GM19035 (cell line): ENCODE data around the gene CA9.
A peak's percentile ranks its signal among the peaks of the same experiment; 100 is the strongest.

Experiments used
- ATAC-seq: cut with Tn5 transposase; IDR thresholded peaks from one replicate; pipeline ENCODE4 v1.9.1; 2021; ENCODE audit not compliant: unreplicated experiment

CA9 gene

DNA sequence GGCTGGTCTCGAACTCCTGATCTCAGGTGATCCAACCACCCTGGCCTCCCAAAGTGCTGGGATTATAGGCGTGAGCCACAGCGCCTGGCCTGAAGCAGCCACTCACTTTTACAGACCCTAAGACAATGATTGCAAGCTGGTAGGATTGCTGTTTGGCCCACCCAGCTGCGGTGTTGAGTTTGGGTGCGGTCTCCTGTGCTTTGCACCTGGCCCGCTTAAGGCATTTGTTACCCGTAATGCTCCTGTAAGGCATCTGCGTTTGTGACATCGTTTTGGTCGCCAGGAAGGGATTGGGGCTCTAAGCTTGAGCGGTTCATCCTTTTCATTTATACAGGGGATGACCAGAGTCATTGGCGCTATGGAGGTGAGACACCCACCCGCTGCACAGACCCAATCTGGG is 1.5 kb downstream of the CA9 start:
- no peak for ATAC-seq

DNA sequence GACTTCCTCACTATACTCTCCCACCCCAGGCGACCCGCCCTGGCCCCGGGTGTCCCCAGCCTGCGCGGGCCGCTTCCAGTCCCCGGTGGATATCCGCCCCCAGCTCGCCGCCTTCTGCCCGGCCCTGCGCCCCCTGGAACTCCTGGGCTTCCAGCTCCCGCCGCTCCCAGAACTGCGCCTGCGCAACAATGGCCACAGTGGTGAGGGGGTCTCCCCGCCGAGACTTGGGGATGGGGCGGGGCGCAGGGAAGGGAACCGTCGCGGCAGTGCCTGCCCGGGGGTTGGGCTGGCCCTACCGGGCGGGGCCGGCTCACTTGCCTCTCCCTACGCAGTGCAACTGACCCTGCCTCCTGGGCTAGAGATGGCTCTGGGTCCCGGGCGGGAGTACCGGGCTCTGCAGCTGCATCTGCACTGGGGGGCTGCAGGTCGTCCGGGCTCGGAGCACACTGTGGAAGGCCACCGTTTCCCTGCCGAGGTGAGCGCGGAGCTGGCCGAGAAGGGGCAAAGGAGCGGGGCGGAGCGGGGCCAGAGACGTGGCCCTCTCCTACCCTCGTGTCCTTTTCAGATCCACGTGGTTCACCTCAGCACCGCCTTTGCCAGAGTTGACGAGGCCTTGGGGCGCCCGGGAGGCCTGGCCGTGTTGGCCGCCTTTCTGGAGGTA is 2.1 kb downstream of the CA9 start:
- no peak for ATAC-seq

GRCh38 chr9:35679091-35679490 is 5.4 kb downstream of the CA9 start:
- ATAC-seq, result no peak

- no peak for ATAC-seq
Measured at GRCh38 chr9:35679766-35680330, 6.1 kb downstream of the CA9 start.

DNA sequence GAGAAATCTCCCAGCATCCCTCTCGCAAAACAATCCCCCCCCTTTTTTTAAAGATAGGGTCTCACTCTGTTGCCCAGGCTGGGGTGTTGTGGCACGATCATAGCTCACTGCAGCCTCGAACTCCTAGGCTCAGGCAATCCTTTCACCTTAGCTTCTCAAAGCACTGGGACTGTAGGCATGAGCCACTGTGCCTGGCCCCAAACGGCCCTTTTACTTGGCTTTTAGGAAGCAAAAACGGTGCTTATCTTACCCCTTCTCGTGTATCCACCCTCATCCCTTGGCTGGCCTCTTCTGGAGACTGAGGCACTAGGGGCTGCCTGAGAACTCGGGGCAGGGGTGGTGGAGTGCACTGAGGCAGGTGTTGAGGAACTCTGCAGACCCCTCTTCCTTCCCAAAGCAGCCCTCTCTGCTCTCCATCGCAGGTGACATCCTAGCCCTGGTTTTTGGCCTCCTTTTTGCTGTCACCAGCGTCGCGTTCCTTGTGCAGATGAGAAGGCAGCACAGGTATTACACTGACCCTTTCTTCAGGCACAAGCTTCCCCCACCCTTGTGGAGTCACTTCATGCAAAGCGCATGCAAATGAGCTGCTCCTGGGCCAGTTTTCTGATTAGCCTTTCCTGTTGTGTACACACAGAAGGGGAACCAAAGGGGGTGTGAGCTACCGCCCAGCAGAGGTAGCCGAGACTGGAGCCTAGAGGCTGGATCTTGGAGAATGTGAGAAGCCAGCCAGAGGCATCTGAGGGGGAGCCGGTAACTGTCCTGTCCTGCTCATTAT is 6.8 kb downstream of the CA9 start:
- peak; percentile 80 for ATAC-seq

DNA sequence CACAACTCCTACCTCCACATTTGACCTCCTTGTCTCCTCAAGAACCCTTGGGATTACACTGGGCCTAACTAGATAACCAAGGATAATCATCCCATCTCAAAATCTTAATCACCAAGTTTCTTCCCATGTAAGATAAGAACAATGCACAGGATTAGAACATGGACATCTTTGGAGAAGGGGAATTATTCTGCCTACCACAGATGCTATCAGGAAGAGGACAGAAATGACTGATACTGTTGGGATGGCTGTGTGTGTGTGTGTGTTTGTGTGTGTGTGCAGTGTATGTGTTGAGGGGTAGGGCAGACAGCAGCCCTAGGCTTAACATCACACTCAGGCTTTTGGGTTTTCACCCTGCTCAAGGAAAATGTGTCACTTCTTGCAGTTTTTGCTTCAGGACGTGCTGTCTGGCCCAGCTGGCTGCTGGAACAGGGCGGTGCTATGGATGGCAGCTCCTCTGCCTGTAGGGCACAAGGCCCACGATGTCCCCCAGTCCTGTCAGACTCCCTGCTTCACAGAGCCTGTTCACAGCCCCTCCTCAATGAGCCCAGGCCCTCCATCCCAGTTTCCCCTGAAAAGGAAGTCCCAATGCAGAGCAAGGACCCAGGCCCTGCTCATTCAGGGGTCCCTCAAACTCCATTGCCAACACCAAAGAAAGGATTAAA is 7.7 kb downstream of the CA9 start:
- ATAC-seq, result no peak

DNA sequence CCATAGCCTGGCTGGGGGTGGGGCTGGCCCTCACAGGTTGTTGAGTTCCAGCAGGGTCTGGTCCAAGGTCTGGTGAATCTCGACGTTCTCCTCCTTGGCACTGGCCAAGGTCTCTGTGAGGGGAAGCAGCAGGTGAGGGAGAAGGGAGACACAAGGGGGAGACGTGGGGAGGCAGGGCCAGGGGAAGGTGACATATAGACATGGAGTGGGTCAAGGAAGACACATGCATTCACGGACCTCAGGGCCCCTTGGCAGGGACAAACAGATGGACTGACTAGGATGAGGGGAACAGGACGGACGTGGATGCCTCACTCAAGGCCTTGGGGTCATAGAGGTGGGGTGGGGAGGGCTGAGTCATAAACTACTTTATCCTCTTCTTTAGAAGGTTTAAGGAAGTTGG is 8.3 kb downstream of the CA9 start:
- no peak for ATAC-seq

- no peak for ATAC-seq
Measured at GRCh38 chr9:35682520-35683315, 9.0 kb downstream of the CA9 start.

DNA sequence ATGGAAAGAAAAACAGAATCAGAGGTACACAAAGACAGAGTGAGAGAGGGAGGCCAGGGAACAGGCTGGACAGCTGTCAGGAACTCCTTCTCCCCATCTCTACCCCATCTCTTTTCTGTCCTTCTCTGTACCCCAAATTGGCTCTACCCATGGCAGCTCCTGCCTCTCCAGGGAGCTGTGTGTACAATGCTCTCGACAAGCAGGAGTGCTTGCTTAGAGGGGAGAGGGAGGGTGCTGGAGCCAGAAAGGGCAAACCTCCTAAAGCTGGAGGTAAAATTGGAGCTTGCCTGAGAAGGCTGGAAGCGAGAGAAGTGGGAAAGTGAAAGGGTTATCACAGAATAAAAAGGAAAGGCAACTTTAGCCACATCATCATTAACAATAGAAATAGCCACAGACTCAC is 9.6 kb downstream of the CA9 start:
- no peak for ATAC-seq

- ATAC-seq, result no peak
Measured at GRCh38 chr9:35684921-35685320, 11.2 kb downstream of the CA9 start.

DNA sequence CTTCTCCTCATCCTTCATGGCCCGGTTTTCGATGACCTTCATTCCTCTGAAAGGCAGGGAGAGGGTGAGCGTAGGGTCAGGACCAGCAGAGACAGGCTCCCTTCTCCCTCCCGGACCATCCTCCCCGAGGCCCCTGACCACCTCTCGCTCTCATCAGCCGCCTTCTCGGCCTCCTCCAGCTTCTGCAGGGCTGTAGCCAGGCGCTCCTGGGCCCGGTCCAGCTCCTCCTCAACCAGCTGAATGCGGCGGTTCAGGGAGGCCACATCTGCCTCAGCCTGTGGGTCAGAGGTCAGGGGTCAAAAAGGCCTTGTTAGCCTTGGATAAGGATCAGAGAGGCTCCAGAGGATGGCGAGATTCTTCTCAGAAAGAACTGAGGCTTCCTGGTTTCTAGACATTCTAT is 11.8 kb downstream of the CA9 start:
- no peak for ATAC-seq

DNA sequence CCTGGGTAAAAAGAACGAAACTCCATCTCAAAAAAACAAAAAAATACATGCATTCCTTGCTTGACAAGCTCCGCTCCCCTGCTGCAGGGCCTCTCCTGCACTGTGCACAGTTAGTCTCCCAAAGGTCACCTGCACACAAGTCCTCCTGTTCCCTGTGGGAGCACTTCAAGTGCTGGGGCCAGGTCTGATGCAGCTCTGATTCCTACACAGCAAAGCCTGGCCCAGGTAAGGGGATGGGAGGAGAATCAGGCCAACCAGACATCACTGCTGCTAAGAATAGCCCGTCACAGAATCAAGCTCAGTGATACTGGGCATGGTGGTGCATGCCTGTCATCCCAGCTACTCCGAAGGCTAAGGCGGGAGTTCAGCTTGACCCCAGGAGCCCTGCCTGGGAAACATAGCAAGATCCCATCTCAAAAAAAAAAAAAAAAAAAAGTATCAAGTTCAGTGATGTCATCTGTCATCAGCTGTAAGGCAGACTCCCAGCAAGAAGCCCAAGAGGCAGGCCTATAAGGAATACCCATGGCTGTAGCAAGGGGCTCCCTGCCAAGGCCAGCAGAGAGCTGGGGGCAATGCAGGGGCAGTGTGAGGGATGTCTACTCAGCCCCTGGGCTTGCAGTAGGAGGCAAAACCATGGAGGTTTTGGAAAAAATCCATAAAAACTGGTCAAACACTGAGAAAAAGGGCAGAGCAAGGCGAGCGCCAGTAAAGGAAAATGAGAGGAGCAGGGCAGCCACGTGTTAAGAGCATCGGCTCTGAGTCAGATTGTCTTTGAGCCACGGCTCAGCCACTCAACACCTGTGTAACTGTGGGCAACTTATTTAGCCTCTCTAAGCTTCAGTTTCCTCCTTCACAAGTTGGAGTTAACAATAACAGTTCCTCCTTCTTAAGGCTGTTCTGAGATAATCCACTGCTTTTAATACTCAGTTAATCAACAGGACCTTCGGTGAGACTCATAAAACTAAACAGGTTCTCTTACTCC is 12.8 kb downstream of the CA9 start:
- ATAC-seq, result no peak

DNA sequence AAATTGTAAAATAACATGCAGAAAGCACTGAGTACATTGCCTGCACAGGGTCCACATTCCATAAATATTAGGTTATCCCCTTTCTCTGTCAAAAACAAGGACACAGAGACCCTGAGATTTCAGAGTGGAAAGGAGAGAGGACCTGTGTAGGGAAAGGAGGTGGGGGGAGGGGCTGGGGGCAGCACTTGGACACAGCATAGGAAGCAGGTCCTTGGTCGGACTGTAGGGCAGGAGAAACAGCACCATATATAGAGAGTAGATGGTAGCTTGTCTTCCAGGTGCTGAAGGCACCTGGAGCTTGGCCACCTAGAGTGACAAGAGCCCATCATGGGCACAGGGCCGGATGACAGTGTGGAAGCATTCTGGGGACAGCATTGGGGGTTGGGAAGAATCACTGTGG is 13.6 kb downstream of the CA9 start:
- ATAC-seq, result no peak

GRCh38 chr9:35687972-35688557 is 14.3 kb downstream of the CA9 start:
- ATAC-seq, result no peak

GRCh38 chr9:35688558-35689541 is 15.1 kb downstream of the CA9 start:
- ATAC-seq, result no peak

- ATAC-seq, result no peak
Measured at GRCh38 chr9:35689542-35690293, 16.0 kb downstream of the CA9 start, which contains the start of gene TPM2. TSS of gene TPM2 (minus strand) at chr9:35689925. CDS start at chr9:35689817, 108 bp downstream.

- no peak for ATAC-seq
Measured at GRCh38 chr9:35690294-35690613, 16.5 kb downstream of the CA9 start.
